Measurements from ENCODE around the gene PPIC.
"Not testable (repeated sequence)": the region's sequence is repeated elsewhere in the genome, so short reads cannot be mapped to it uniquely, and the experiment has no call there.

Gene PPIC

GRCh38 chr5:123007182-123007581, 29.3 kb downstream of the PPIC start:
- no peak for DNase-seq

GRCh38 chr5:123001808-123002207, 34.7 kb downstream of the PPIC start:
- no peak for DNase-seq

GRCh38 chr5:123000731-123001130, 35.8 kb downstream of the PPIC start:
- DNase-seq, result no peak

- DNase-seq, result no peak
Observed at GRCh38 chr5:122999947-123000563, 36.5 kb downstream of the PPIC start.

- DNase-seq, result no peak
Observed at GRCh38 chr5:122997294-122997693, 39.2 kb downstream of the PPIC start.

- no peak for DNase-seq
Observed at GRCh38 chr5:122996091-122996490, 40.4 kb downstream of the PPIC start.

- no peak for DNase-seq
Observed at GRCh38 chr5:122985954-122986721, 50.4 kb downstream of the PPIC start.

- DNase-seq, result no peak
Observed at GRCh38 chr5:122985006-122985700, 51.4 kb downstream of the PPIC start.

- DNase-seq, result no peak
Observed at GRCh38 chr5:122984425-122984824, 52.1 kb downstream of the PPIC start.

GRCh38 chr5:122982376-122982775, 54.1 kb downstream of the PPIC start:
- no peak for DNase-seq

GRCh38 chr5:122981846-122982245, 54.7 kb downstream of the PPIC start:
- no peak for DNase-seq

GRCh38 chr5:122978644-122979297, 57.8 kb downstream of the PPIC start:
- DNase-seq, result no peak

- no peak for DNase-seq
Observed at GRCh38 chr5:122978068-122978467, 58.5 kb downstream of the PPIC start.

- no peak for DNase-seq
Observed at GRCh38 chr5:122977319-122977718, 59.2 kb downstream of the PPIC start.

GRCh38 chr5:122974251-122974650, 62.3 kb downstream of the PPIC start:
- DNase-seq, result not testable (repeated sequence)

GRCh38 chr5:122973759-122974158, 62.8 kb downstream of the PPIC start:
- DNase-seq, result not testable (repeated sequence)
